Measurements from ENCODE around the gene FOXG1. TPM values are rescaled to one million over a fixed set of nuclear protein-coding genes. Genes with fewer than 3 reads are reported as not detected.

The FOXG1 gene
- total RNA-seq, 1 experiment from 2014 or later = not detected

DNA sequence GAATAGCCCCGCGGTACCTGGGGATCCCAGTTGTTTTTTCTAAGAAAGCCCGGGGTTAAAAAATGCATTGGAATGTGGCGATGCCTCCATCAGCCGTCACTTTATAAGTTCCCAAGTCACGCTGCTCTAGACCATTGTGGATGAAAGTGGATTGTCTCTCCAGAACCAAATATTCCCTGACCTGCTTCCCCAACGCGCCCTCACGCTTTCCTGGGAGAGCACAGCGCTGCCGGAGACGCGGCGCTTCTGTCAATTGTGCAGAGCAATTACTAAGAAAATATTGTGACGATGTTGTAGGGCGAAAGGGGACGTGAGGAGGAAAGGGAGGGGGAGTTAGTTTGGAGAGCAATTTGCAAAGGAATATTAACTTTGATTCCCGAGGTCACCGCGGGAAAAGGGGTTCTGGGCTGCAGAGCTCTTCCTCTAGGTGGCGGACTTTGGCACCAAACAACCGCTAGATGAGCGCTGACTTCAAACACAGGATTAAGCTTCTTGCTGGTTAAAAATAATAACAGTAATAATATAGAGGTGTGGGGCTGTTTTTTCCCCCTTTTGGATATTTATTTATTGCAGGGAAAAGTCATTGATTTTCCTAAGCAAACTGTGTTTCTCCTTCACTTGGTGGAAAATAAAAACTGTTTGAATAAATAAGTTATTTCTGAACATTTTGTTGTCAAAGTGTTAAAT, 9.6 kb upstream of the FOXG1 start:
- peak; percentile 40 for DNase-seq
- H3K4me3 Mint-ChIP-seq (ENCODE audit: low read depth, unreplicated experiment) = peak overlapping the region; percentile 50
- peaks cover 18% of the 10 kb centered on the region for H3K4me1 Mint-ChIP-seq (ENCODE audit: low read depth, unreplicated experiment)
- intact Hi-C loops (cut with micrococcal nuclease; ENCODE audit: unreplicated experiment) = loop anchor here (10.0 kb wide), 1 partner anchor 258 kb away; no protein-coding TSS in a partner anchor
- H3K27me3 Mint-ChIP-seq (ENCODE audit: unreplicated experiment) = peaks cover 71% of the 10 kb centered on the region
- H3K27ac Mint-ChIP-seq (ENCODE audit: unreplicated experiment) = no peak overlapping the region
- no peaks in the 10 kb centered on the region for H3K9me3 Mint-ChIP-seq (ENCODE audit: low read depth, unreplicated experiment)
- CTCF ChIA-PET = interaction anchor here (0.8 to 1.1 kb wide), 3 partner anchors 14 to 780 kb away, joined by 3 to 5 read pairs (median 4); no protein-coding TSS in a partner anchor
- H3K36me3 Mint-ChIP-seq (ENCODE audit: insufficient read depth, unreplicated experiment) = peaks cover 4% of the 10 kb centered on the region
- TF ChIP-seq, protein P1, sequence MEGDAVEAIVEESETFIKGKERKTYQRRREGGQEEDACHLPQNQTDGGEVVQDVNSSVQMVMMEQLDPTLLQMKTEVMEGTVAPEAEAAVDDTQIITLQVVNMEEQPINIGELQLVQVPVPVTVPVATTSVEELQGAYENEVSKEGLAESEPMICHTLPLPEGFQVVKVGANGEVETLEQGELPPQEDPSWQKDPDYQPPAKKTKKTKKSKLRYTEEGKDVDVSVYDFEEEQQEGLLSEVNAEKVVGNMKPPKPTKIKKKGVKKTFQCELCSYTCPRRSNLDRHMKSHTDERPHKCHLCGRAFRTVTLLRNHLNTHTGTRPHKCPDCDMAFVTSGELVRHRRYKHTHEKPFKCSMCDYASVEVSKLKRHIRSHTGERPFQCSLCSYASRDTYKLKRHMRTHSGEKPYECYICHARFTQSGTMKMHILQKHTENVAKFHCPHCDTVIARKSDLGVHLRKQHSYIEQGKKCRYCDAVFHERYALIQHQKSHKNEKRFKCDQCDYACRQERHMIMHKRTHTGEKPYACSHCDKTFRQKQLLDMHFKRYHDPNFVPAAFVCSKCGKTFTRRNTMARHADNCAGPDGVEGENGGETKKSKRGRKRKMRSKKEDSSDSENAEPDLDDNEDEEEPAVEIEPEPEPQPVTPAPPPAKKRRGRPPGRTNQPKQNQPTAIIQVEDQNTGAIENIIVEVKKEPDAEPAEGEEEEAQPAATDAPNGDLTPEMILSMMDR (IDR thresholded peaks at IDR 0.05; ENCODE audit: unreplicated experiment) = peak; percentile 64
- no TSS peak for BruUV-seq (replicated peaks)

DNA sequence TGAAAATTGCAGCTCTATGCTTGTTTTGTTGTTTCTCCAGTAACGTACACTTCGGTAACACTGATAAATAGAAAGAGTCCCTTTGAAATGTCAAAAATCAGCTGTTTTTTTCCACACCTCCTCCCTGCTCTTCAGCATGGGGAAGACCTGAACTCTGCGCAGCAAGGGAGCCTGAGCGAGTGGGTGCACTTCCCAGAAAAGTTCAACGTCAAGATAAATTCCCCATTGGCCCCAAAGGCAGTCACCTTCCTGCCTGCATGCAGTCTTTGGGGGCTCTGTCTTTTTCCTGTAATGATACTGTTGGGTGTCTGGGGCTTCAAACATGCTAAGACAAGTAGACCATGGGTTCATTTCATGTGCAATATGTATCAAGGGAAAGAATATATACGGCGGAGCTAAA, 8.8 kb upstream of the FOXG1 start:
- peaks cover 18% of the 10 kb centered on the region for H3K4me1 Mint-ChIP-seq (ENCODE audit: low read depth, unreplicated experiment)
- intact Hi-C loops (cut with micrococcal nuclease; ENCODE audit: unreplicated experiment) = loop anchor here (10.0 kb wide), 1 partner anchor 257 kb away; no protein-coding TSS in a partner anchor
- CTCF ChIA-PET = interaction anchor here (0.8 to 1.1 kb wide), 3 partner anchors 13 to 779 kb away, joined by 3 to 5 read pairs (median 4); no protein-coding TSS in a partner anchor

DNA sequence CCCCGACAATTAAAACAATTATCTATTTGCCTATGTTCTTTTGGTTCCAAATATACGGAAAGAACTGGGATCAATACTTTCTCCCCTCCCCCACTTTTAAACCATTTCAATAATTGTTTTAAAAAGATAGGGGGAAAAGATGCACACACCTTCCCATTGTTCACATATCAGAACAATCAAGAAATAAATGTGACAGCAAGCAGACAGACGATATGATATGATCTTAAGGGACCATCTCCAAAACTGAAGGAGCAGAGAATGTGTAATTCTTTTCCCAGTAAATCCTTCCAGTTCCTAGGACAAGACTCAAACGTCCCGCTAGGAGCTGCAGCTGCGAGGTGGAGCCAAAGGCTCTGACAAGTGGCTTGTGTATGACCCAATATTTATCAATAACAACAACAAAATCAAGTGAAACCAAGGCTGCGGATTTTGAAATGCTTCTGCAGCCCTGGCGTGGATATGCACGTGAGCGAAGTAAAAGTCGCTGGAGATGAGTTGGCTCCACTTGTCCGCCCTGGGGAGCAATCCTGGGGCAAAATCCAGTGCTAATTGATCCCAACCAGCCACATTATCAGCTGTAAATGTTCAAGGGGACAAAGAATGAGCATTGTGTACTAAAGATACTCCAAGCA, 8.2 kb upstream of the FOXG1 start:
- Mint-ChIP-seq H3K36me3 (ENCODE audit: insufficient read depth, unreplicated experiment) (peaks cover 4% of the 10 kb centered on the region), H3K27me3 (ENCODE audit: unreplicated experiment) (peaks cover 71% of the 10 kb centered on the region), H3K27ac (ENCODE audit: unreplicated experiment) (no peak overlapping the region), H3K9me3 (ENCODE audit: low read depth, unreplicated experiment) (no peaks in the 10 kb centered on the region), H3K4me1 (ENCODE audit: low read depth, unreplicated experiment) (peaks cover 18% of the 10 kb centered on the region), H3K4me3 (ENCODE audit: low read depth, unreplicated experiment) (no peak overlapping the region)
- intact Hi-C loops (cut with micrococcal nuclease; ENCODE audit: unreplicated experiment) = loop anchor here (10.0 kb wide), 1 partner anchor 256 kb away; no protein-coding TSS in a partner anchor
- CTCF ChIA-PET = no interaction called here
- TF ChIP-seq, protein P1 (IDR thresholded peaks at IDR 0.05; ENCODE audit: unreplicated experiment) = no peak
- no TSS peak for BruUV-seq (replicated peaks)
- DNase-seq = no peak

More for the DNA sequence above, 8.8 kb upstream of the FOXG1 start:
- TF ChIP-seq, protein P1 (IDR thresholded peaks at IDR 0.05; ENCODE audit: unreplicated experiment) = no peak
- H3K9me3 Mint-ChIP-seq (ENCODE audit: low read depth, unreplicated experiment) = no peaks in the 10 kb centered on the region
- no TSS peak for BruUV-seq (replicated peaks)
- peaks cover 71% of the 10 kb centered on the region for H3K27me3 Mint-ChIP-seq (ENCODE audit: unreplicated experiment)
- H3K36me3 Mint-ChIP-seq (ENCODE audit: insufficient read depth, unreplicated experiment) = peaks cover 4% of the 10 kb centered on the region
- no peak for DNase-seq
- no peak overlapping the region for H3K4me3 Mint-ChIP-seq (ENCODE audit: low read depth, unreplicated experiment)
- no peak overlapping the region for H3K27ac Mint-ChIP-seq (ENCODE audit: unreplicated experiment)

DNA sequence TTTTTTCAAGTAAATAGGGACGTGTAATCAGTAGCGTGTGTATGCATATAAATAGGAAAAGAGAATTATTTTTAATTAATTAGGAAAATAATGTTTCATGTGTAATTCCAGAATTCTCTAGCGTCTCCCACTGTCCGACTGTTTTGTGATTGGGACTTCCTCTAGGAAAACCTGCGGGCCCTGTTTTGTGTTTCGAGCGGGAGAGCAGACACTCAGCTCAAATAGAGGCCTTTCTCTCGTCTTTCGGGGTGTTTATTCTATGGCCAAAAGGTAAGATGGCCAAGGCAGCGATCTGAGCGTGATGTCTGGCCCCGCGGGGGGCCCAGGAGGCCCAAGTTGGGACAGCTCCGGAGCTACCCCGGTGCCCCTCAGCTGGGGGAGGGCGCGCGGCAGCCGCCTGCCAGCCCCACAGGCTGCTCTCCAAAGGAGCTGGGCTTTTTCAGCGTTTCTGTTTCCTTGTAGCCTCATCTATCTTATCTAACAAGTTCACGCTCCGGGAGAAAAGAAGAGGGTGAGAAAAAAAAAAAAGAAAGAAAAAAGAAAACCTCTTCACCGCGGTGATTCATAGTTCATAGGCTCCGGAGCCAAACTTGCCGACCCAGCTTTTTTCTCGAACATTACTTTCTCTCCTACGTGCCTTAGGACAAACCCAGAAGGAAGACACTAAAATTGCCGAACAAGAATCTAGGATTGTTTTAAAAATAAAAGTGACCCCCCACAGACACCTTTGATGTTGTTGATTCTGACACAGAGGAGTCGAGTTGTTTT, 7.5 kb upstream of the FOXG1 start:
- BruUV-seq (replicated peaks) = no TSS peak
- TF ChIP-seq, protein P1 (IDR thresholded peaks at IDR 0.05; ENCODE audit: unreplicated experiment) = no peak
- Mint-ChIP-seq H3K4me3 (ENCODE audit: low read depth, unreplicated experiment) (no peak overlapping the region), H3K36me3 (ENCODE audit: insufficient read depth, unreplicated experiment) (peaks cover 4% of the 10 kb centered on the region), H3K9me3 (ENCODE audit: low read depth, unreplicated experiment) (no peaks in the 10 kb centered on the region), H3K27me3 (ENCODE audit: unreplicated experiment) (peaks cover 71% of the 10 kb centered on the region), H3K27ac (ENCODE audit: unreplicated experiment) (no peak overlapping the region), H3K4me1 (ENCODE audit: low read depth, unreplicated experiment) (peaks cover 18% of the 10 kb centered on the region)
- CTCF ChIA-PET = no interaction called here
- no peak for DNase-seq
- intact Hi-C loops (cut with micrococcal nuclease; ENCODE audit: unreplicated experiment) = loop anchor here (10.0 kb wide), 1 partner anchor 256 kb away; no protein-coding TSS in a partner anchor

Measured in Calu3 (cell line).